BLaER1 treated with 17β-estradiol and CSF1 and Interleukin-3, amounts not matched to agents 10 nM and 100 nM (cell line): ENCODE data around the gene POLR2J2.
"Not testable (repeated sequence)": the region's sequence is repeated elsewhere in the genome, so short reads cannot be mapped to it uniquely, and the experiment has no call there.

Experiments
- H3K27ac ChIP-seq, 11 experiments: shearing (Covaris generic); formaldehyde crosslinking; 2 replicates each; pipeline ENCODE4 v1.8.1; 2022
- H3K27me3 ChIP-seq, 11 experiments: shearing (Covaris generic); formaldehyde crosslinking; 2 replicates each; pipeline ENCODE4 v1.8.1; 2022
- H3K36me3 ChIP-seq, 11 experiments: shearing (Covaris generic); formaldehyde crosslinking; 2 replicates each; pipeline ENCODE4 v1.8.1; 2022
- H3K4me1 ChIP-seq, 10 experiments: shearing (Covaris generic); formaldehyde crosslinking; 2 replicates each; pipeline ENCODE4 v1.8.1; 2022
- H3K4me2 ChIP-seq, 11 experiments: shearing (Covaris generic); formaldehyde crosslinking; 2 replicates each; pipeline ENCODE4 v1.8.1; 2022
- H3K4me3 ChIP-seq, 10 experiments: shearing (Covaris generic); formaldehyde crosslinking; 2 replicates each; pipeline ENCODE4 v1.8.1; 2022
- H3K9ac ChIP-seq, 11 experiments: shearing (Covaris generic); formaldehyde crosslinking; 2 replicates each; pipeline ENCODE4 v1.8.1; 2022
- H3K9me3 ChIP-seq, 11 experiments: shearing (Covaris generic); formaldehyde crosslinking; replicated peaks in 1 of 11; 2 replicates each; pipeline ENCODE4 v1.8.1; 2022
- H4K20me1 ChIP-seq, 11 experiments: shearing (Covaris generic); formaldehyde crosslinking; 2 replicates each; pipeline ENCODE4 v1.8.1; 2022

POLR2J2 gene

DNA sequence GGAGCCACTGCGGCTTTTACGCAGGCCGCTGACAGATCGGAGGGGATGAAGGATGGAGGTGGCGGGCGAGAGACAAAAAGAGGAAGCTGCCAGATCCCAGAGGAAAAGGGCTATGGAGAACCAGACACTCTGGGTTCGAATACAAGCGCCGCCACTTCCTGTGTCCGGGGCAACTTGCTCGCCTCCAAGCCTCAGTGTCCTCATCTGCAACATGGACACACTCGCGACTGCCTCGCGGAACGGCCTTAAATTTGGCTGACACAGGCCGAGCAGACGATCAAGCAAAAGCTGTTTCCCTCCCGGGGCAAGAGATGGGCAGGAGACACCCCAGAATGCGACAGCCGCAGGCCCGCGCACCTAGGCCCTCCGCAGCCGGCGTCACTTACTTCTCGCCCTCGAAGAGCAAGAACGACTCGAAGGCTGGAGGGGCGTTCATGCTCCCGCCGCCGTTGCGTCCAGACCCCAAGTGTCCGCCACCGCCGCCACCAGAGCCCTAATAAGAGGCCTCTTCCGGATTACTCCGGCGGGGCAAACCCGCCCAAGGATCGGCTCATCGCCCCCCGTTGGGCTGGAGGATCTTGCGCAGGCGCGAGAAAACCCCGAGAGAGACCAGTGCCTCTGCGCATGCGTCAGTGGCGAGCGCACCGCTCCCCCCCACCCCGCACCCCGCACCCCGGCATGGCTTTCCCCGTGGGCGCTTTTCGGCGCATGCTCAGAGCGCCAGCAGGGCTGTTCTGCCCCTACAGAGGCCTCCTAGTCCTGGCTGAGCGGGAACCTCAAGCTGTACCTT lies at the start of gene POLR2J2:
POLR2J2 (minus strand) TSS at position 498 of the 790 bp plus-strand sequence; CDS start at position 436, 62 bp downstream.
- peak within 1 kb of the TSS in 7 of 11 experiments; percentile 51 to 65 (median 52); a peak in 6 of 22 replicates for H3K9ac ChIP-seq
- not testable (repeated sequence) for H3K4me1 ChIP-seq, H3K4me2 ChIP-seq, H3K9me3 ChIP-seq, H3K27me3 ChIP-seq, H3K27ac ChIP-seq, H3K36me3 ChIP-seq, H4K20me1 ChIP-seq
- H3K4me3 ChIP-seq: peak within 1 kb of the TSS in 9 of 10 experiments; percentile 26 to 65 (median 51); a peak in 12 of 20 replicates

DNA sequence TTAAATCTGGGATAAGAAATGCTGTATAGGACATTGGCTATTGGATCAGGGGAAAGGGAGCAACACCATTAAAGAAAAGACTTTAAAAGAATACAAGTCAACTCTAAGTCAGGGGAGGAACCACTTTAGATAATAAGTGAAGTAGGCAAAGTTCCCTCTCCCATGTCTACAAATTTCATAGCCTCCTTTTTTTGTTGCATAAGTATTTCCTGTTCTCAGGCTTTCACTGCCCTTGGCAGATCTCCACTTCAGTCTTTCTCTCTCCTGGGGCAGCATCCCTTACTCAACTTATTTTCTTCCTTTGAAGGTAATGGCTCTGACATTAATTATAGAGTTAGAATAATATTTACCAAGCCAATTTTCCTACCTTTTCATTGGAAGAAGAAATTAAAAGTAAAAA lies 47.0 kb upstream of the POLR2J2 start:
- peaks cover 0 to 16% (median 13%) of the 10 kb centered on the region in 11 experiments; a peak in 12 of 22 replicates for H3K9me3 ChIP-seq
- H3K4me1 ChIP-seq: peaks cover 0 to 19% (median 7%) of the 10 kb centered on the region in 10 experiments; a peak in 12 of 20 replicates
- H3K9ac ChIP-seq, H3K27me3 ChIP-seq, H4K20me1 ChIP-seq, H3K36me3 ChIP-seq, H3K4me3 ChIP-seq: not testable (repeated sequence)
- H3K27ac ChIP-seq: 0 out of 22 replicates have a peak overlapping the region, but pooled peaks of 1 of the 11 experiments have one; percentile 17
- H3K4me2 ChIP-seq: peak overlapping the region in 6 of 11 experiments; percentile 29 to 72 (median 58); a peak in 10 of 22 replicates

DNA sequence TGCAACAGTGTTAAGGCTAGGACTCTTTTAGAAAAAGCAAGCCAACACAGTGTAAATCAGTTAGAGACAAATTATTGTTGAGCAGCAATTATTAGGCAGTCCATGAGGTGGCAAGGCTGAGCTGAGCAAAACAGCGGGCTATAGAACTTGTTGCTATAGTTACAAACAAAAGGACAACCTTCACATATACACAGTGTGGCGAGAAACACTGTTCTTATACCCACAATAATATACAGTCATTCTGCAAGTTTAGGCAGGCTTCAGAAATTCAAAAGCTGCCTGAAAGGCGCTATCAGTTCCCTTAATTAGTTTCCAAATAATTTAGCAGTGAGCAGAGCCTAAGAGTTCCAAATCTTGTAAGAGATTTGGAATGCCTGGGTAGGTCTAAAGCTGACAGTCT lies 44.3 kb upstream of the POLR2J2 start:
- peaks cover 0 to 26% (median 11%) of the 10 kb centered on the region in 10 experiments; a peak in 12 of 20 replicates for H3K4me1 ChIP-seq
- not testable (repeated sequence) for H3K36me3 ChIP-seq, H3K4me2 ChIP-seq, H3K27me3 ChIP-seq, H3K27ac ChIP-seq, H3K9me3 ChIP-seq, H3K9ac ChIP-seq, H4K20me1 ChIP-seq, H3K4me3 ChIP-seq

DNA sequence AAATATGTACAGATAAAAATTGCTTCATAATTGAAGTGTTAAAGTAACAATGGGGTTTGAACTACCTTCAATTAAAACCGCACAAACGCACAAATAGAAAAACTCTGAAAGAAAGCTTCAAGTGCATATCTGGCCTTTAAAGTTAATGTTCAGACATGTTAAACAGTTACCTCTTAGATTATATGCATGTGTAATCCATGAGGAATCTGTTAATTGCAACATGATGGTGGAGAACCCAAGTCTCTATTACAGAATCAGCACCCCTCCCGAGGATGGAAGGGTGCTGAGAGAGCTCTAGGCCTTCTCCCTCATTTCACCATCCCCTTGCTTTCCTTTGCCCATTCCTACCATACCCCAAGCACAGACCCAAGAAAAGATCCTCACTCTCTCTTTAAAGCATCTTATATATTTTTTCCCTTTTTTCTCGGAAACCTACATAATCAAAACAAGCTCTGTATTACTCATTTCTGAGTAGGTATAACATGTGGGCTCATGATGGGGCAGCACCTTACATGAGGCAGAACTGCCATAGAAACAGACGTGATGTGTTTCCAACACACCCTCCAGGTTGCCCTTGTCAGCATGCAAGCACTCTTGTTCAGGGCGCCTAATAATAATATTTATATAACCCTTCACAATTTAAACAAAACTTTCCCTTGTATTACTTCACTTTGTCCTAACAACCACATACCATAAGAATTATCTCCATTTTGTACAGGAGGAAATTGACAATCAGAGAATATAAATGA lies 43.5 kb upstream of the POLR2J2 start:
- not testable (repeated sequence) for H3K9ac ChIP-seq, H3K36me3 ChIP-seq, H3K9me3 ChIP-seq, H3K4me2 ChIP-seq, H3K4me3 ChIP-seq, H3K27ac ChIP-seq, H3K27me3 ChIP-seq, H4K20me1 ChIP-seq
- peaks cover 0 to 26% (median 11%) of the 10 kb centered on the region in 10 experiments; a peak in 12 of 20 replicates for H3K4me1 ChIP-seq

DNA sequence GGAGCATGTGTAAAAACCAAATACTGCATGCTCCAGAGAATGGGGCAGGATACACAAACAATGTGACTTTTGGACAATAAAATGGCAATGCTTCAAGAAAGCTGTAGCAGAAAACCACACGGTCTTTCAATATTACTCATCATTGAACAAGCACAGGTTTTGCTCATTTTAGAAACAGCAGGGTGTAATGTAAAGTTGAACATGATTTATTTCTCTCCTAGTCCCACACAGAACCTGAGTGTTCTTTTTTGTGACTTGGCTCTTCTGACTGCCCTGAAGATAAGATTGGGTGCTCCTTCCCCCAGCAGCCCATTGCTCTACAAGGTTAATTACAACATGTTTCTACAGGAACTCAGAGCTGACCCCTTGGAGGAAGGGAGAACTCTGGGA lies 42.2 kb upstream of the POLR2J2 start:
- H3K27me3 ChIP-seq, H4K20me1 ChIP-seq, H3K36me3 ChIP-seq, H3K9me3 ChIP-seq, H3K4me3 ChIP-seq, H3K9ac ChIP-seq: not testable (repeated sequence)
- Histone ChIP-seq H3K4me1 (peaks cover 0 to 20% (median 8%) of the 10 kb centered on the region in 10 experiments; a peak in 12 of 20 replicates), H3K27ac (peak overlapping the region in 3 of 11 experiments; percentile 28 to 56 (median 52); a peak in 4 of 22 replicates), H3K4me2 (peak overlapping the region in 5 of 11 experiments; percentile 31 to 70 (median 60); a peak in 8 of 22 replicates)

DNA sequence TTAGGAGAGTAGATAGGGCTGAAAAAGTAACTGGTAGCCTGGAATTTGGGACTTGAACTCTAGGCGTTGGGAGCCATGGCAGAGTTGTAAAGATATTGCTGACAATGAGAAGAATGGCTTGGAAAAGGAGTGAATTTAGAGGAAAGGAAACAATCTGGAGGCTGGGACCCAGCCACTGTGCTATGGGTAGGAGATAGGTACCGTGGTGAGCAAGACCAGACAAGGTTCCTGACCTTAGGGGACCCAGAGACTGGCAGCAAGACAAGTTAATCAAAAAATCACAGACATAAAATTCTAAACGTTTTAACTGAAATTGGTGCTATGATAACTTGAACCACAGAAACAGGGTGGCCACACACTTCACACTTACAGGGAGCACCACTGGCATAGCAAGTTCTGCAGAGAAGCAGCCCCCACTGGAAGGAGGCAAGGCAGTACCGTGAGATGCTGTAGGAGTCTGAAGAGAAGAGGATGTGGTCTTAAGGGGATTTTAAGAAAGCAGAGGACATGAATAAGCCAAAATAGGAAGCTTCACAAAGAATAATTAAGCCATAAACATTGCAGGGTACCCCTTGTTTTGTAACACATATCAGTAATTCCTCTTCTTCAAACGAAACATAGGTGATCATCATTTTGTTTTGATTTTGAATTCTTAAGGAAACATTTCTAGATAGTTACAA lies 41.7 kb upstream of the POLR2J2 start:
- H3K27me3 ChIP-seq, H3K4me3 ChIP-seq, H3K9me3 ChIP-seq, H3K36me3 ChIP-seq, H4K20me1 ChIP-seq: not testable (repeated sequence)
- Histone ChIP-seq H3K4me2 (peak overlapping the region in 5 of 11 experiments; percentile 31 to 70 (median 60); a peak in 10 of 22 replicates), H3K27ac (peak overlapping the region in 4 of 11 experiments; percentile 24 to 56 (median 40); a peak in 5 of 22 replicates), H3K4me1 (peaks cover 0 to 15% (median 6%) of the 10 kb centered on the region in 10 experiments; a peak in 12 of 20 replicates), H3K9ac (peak overlapping the region in 1 of 11 experiments; percentile 29; a peak in 1 of 22 replicates)

DNA sequence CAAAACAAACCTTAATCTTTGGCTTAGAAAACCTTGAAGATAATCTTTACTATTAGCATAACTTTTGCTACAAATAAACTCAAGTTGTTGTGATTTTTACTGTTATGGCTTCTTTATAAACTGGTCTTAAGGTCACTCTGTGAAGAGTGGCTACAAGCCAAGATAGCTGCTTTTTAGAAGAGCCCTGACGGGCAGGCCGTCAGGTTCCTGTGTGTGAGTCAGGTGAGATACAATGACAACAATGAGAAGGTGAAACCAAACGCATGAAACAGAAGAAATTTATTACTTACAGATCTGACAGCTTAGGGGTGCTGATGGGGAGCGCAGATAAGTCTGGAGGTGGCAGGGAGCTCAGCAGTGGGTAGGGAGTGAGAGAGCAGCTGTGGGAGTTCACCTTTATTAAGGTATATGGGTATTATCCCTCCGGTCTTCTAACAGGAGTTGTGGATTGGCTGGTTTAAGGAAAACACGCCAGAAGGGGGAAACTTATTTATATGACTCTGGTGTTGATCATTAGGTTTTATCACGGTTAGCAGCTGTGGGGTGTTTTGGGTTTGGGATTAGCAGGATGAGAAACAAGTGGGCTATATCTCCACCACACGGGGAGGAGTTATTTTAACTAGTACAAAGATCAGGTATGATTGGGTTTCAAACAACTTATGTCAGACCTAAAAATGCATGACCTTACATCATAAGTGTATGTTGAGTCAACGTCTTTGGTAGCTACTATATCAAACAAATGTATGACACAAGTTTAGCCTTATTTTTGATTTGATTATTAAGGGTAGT lies 27.7 kb upstream of the POLR2J2 start:
- H3K9me3 ChIP-seq, H3K27me3 ChIP-seq, H4K20me1 ChIP-seq, H3K36me3 ChIP-seq, H3K4me3 ChIP-seq, H3K27ac ChIP-seq, H3K4me1 ChIP-seq, H3K4me2 ChIP-seq, H3K9ac ChIP-seq: not testable (repeated sequence)

DNA sequence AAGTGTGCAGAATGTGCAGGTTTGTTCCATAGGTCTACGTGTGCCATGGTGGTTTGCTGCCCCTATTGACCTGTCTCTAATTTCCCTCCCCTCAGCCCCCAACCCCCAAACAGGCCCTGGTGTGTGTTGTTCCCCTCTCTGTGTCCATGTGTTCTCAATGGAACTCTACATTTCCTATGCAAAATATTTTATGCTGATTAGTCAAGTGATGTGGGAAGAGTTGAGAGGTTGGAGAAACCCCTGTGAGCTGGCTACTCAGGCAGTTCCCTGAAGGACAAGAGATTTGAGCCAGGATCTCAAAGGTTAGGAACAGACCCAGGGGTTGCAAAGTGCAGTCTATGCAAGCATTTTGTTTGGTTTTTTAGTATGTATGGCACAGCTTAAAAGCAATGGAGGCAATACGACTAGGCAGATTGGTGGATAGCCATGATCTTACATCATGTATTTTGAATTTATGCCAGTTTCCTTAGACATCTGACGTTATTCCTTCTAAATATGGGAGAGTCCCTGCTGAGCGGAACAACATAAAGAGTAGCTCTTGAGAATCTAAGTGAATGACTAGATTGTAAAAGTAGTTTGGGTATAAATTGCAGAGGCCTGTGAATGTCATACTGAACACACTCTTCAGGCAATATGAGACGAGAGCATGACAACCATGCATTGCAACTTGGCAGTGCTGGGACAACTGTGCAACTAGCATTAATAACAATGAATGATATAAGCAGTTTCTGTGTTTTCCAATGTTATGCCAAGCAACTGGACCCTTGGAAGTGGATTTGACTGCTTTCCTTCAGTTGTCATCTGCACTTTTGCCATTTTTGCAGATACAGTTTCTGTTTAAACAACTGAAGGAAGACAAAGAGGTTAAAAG lies 26.4 kb upstream of the POLR2J2 start:
- not testable (repeated sequence) for H4K20me1 ChIP-seq, H3K4me2 ChIP-seq, H3K27me3 ChIP-seq, H3K9me3 ChIP-seq, H3K27ac ChIP-seq, H3K4me3 ChIP-seq, H3K4me1 ChIP-seq, H3K36me3 ChIP-seq, H3K9ac ChIP-seq

DNA sequence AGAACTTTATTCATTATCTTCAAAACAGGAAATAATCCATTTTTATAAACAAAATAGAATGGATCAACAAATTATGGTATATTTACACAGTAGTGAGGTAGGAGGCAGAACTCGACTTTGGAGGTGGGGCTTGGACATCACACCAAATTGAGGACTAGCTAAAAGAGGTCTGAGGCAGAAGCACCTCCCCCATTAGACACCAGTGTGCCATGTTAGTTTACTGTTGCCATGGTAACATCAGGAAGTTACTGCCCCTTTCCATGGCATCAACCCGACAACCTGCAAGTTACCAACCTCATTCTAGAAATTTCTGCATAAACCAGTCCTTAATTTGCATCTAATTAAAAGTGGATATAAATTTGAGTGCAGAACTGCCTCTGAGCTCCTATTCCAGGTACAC lies 24.5 kb upstream of the POLR2J2 start:
- not testable (repeated sequence) for H4K20me1 ChIP-seq, H3K27me3 ChIP-seq, H3K36me3 ChIP-seq, H3K27ac ChIP-seq, H3K9me3 ChIP-seq, H3K4me1 ChIP-seq, H3K4me2 ChIP-seq, H3K4me3 ChIP-seq, H3K9ac ChIP-seq

DNA sequence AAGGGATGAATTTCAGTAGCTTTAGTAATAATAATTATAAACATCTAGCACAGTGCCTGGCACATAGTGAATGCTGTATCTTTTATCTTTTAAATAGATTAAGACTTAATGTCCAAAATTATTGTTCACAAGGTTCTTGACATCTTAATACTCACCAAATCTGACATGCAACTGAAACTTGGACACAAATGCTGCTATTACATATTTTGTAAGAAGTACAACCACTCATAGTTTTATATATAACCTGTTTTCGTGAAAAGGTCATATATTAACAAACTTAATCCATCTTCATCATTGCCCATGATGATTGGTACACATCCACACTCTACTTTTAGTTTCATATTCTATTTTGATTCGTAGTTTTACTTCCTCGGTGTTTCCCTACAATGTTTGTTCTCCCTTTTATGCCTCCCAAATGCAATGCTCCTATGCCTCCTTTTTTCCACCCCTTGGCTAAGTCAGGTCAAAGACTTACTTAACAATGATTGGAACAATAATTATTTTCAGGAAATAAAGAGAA lies 23.6 kb upstream of the POLR2J2 start:
- H3K27me3 ChIP-seq, H3K4me2 ChIP-seq, H3K4me3 ChIP-seq, H3K9ac ChIP-seq, H3K9me3 ChIP-seq, H3K4me1 ChIP-seq, H4K20me1 ChIP-seq, H3K27ac ChIP-seq, H3K36me3 ChIP-seq: not testable (repeated sequence)

DNA sequence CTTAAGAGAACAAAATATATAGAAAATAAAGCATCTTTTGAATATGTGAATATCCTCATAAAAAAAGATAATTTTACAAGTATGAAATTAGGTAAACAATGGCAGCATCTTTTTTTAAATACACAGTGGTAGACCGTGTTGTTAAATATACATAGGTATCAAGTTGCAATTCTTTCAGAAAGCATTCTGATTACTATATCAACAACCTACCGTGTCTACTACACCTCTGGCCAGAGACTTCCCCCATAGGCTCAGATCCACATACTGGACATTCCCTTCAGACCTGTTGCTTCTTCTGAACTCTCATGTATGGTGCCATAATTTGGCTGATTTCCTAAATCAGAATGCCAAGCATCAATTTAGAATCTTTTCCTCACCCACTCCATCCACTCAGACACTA lies 22.5 kb upstream of the POLR2J2 start:
- not testable (repeated sequence) for H3K4me3 ChIP-seq, H3K4me1 ChIP-seq, H3K27me3 ChIP-seq, H3K4me2 ChIP-seq, H4K20me1 ChIP-seq, H3K9me3 ChIP-seq, H3K9ac ChIP-seq, H3K27ac ChIP-seq, H3K36me3 ChIP-seq

DNA sequence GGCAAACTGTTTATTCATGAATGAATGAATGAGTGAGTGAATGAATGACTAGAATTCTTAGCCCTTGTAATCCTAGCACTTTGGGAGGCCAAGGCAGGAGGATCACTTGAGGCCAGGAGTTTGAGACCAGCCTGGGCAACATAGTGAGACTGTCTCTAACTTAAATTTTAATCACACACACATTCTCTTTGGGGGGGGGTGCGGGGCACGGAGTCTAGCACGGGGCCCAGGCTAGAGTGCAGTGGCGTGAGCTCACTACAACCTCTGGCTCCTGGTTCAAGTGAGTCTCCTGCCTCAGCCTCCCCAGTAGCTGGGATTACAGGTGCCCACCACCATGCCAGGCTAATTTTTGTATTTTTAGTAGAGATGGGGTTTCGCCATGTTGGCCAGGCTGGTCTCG lies 19.1 kb upstream of the POLR2J2 start:
- H3K4me2 ChIP-seq, H3K4me1 ChIP-seq, H4K20me1 ChIP-seq, H3K36me3 ChIP-seq, H3K27ac ChIP-seq, H3K4me3 ChIP-seq, H3K9me3 ChIP-seq, H3K27me3 ChIP-seq, H3K9ac ChIP-seq: not testable (repeated sequence)
